ENCODE measurements around the gene MYH3.

GRCh38 chr17:10589553-10590145 is 67.5 kb downstream of the MYH3 start:
- TF ChIP-seq JUND (IDR thresholded peaks at IDR 0.05): no peak
- no peak for TF ChIP-seq CTCF (IDR thresholded peaks at IDR 0.05; ENCODE audit: low read depth, low read length, missing input control)
- no peak for TF ChIP-seq HNF4G (IDR thresholded peaks at IDR 0.05)
- no peak for TF ChIP-seq EGR1 (IDR thresholded peaks at IDR 0.05; ENCODE audit: low read depth in 2 of 2)
- TF ChIP-seq TAF1 (conservative IDR thresholded peaks at IDR 0.05): no peak
- TF ChIP-seq, protein P1, sequence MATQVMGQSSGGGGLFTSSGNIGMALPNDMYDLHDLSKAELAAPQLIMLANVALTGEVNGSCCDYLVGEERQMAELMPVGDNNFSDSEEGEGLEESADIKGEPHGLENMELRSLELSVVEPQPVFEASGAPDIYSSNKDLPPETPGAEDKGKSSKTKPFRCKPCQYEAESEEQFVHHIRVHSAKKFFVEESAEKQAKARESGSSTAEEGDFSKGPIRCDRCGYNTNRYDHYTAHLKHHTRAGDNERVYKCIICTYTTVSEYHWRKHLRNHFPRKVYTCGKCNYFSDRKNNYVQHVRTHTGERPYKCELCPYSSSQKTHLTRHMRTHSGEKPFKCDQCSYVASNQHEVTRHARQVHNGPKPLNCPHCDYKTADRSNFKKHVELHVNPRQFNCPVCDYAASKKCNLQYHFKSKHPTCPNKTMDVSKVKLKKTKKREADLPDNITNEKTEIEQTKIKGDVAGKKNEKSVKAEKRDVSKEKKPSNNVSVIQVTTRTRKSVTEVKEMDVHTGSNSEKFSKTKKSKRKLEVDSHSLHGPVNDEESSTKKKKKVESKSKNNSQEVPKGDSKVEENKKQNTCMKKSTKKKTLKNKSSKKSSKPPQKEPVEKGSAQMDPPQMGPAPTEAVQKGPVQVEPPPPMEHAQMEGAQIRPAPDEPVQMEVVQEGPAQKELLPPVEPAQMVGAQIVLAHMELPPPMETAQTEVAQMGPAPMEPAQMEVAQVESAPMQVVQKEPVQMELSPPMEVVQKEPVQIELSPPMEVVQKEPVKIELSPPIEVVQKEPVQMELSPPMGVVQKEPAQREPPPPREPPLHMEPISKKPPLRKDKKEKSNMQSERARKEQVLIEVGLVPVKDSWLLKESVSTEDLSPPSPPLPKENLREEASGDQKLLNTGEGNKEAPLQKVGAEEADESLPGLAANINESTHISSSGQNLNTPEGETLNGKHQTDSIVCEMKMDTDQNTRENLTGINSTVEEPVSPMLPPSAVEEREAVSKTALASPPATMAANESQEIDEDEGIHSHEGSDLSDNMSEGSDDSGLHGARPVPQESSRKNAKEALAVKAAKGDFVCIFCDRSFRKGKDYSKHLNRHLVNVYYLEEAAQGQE (IDR thresholded peaks at IDR 0.05): no peak
- TF ChIP-seq GABPA (IDR thresholded peaks at IDR 0.05 in 1 of 2, conservative IDR thresholded peaks at IDR 0.05 in 1 of 2): no peak
- TF ChIP-seq RAD21 (IDR thresholded peaks at IDR 0.05): no peak
